PC-3 (cell line): ENCODE measurements around the gene FLT3.

Experiments
- CTCF ChIP-seq: fragments of 300-600 bp; sonication (generic); conservative IDR thresholded peaks from 2 replicates; pipeline ENCODE4 v1.5.1; 2017; ENCODE audit warnings: antibody characterized with exemption, low read depth, mild to moderate bottlenecking, low read length
- EZH2 ChIP-seq: fragments of 300-600 bp; sonication (generic); IDR thresholded peaks from one replicate; pipeline ENCODE4 v1.6.1; 2017; ENCODE audit warnings: antibody characterized with exemption, mild to moderate bottlenecking, low read length; ENCODE audit not compliant: unreplicated experiment
- EZH2phosphoT487 ChIP-seq: fragments of 300-600 bp; sonication (generic); IDR thresholded peaks from 2 replicates; pipeline ENCODE4 v1.6.1; 2018; ENCODE audit warnings: mild to moderate bottlenecking, antibody characterized with exemption, low read length, borderline replicate concordance

- TF ChIP-seq CTCF (no peak), EZH2 (no peak), EZH2phosphoT487 (no peak)
Observed at GRCh38 chr13:28092431-28092830, 7.9 kb downstream of the FLT3 start.
